ENCODE measurements around the gene CLSTN3.

CLSTN3 gene

GRCh38 chr12:7122811-7123769, 7.1 kb upstream of the CLSTN3 start:
- in situ Hi-C loops (cut with MboI; ENCODE audit: low pct_unique_long_range_greater_than_20kb, low sequenced_read_pairs, unreplicated experiment): loop anchor here (25.0 kb wide), 1 partner anchor 186 kb away; the partner anchor contains the start of genes ATN1, C12orf57 and RNU7-1
- no peak for DNase-seq (ENCODE audit: low spot score)
- TF ChIP-seq CTCF (IDR thresholded peaks at IDR 0.05; ENCODE audit: extremely low read depth, insufficient read depth, missing control alignments): no peak

GRCh38 chr12:7123806-7124522, 6.2 kb upstream of the CLSTN3 start:
- in situ Hi-C loops (cut with MboI; ENCODE audit: low pct_unique_long_range_greater_than_20kb, low sequenced_read_pairs, unreplicated experiment): loop anchor here (25.0 kb wide), 1 partner anchor 187 kb away; the partner anchor contains the start of genes ATN1, C12orf57 and RNU7-1
- DNase-seq (ENCODE audit: low spot score): no peak
- TF ChIP-seq CTCF (IDR thresholded peaks at IDR 0.05; ENCODE audit: extremely low read depth, insufficient read depth, missing control alignments): no peak

- in situ Hi-C loops (cut with MboI; ENCODE audit: low pct_unique_long_range_greater_than_20kb, low sequenced_read_pairs, unreplicated experiment): no loop called here
- TF ChIP-seq CTCF (IDR thresholded peaks at IDR 0.05; ENCODE audit: extremely low read depth, insufficient read depth, missing control alignments): no peak
- DNase-seq (ENCODE audit: low spot score): no peak
Observed at GRCh38 chr12:7125632-7126227, 4.4 kb upstream of the CLSTN3 start.

GRCh38 chr12:7127916-7128626, 2.1 kb upstream of the CLSTN3 start:
- in situ Hi-C loops (cut with MboI; ENCODE audit: low pct_unique_long_range_greater_than_20kb, low sequenced_read_pairs, unreplicated experiment): no loop called here
- no peak for DNase-seq (ENCODE audit: low spot score)
- no peak for TF ChIP-seq CTCF (IDR thresholded peaks at IDR 0.05; ENCODE audit: extremely low read depth, insufficient read depth, missing control alignments)

GRCh38 chr12:7128681-7129286, 1.4 kb upstream of the CLSTN3 start, which contains the start of gene RBP5:
TSS of gene RBP5 (minus strand) at chr12:7128889. CDS start at chr12:7128775, 114 bp downstream.
- no peak for DNase-seq (ENCODE audit: low spot score)
- in situ Hi-C loops (cut with MboI; ENCODE audit: low pct_unique_long_range_greater_than_20kb, low sequenced_read_pairs, unreplicated experiment): no loop called here
- no peak for TF ChIP-seq CTCF (IDR thresholded peaks at IDR 0.05; ENCODE audit: extremely low read depth, insufficient read depth, missing control alignments)

All from GM13977 (cell line).